IPS-20b (cell line): ENCODE results near the gene CAMK2A.

Experiments
- H3K27ac ChIP-seq: one replicate; pipeline ENCODE4 v1.5.1; 2013; ENCODE audit warnings: low read length
- H3K27me3 ChIP-seq: 2 replicates; pipeline ENCODE4 v1.6.1; 2013; ENCODE audit warnings: mild to moderate bottlenecking, low read length, inconsistent platforms; ENCODE audit not compliant: insufficient read depth
- H3K36me3 ChIP-seq: 2 replicates; pipeline ENCODE4 v1.6.1; 2013; ENCODE audit warnings: low read depth, mild to moderate bottlenecking, inconsistent platforms, low read length, moderate library complexity; ENCODE audit not compliant: insufficient read depth
- H3K4me1 ChIP-seq: 2 replicates; pipeline ENCODE4 v1.6.1; 2013; ENCODE audit warnings: mild to moderate bottlenecking, control low read depth, inconsistent platforms, low read length, moderate library complexity; ENCODE audit not compliant: insufficient read depth
- H3K4me3 ChIP-seq: 2 replicates; pipeline ENCODE4 v1.5.1; 2013; ENCODE audit warnings: mild to moderate bottlenecking, low read length, inconsistent platforms
- H3K9ac ChIP-seq: 2 replicates; pipeline ENCODE4 v1.6.1; 2013; ENCODE audit warnings: low read depth, mild to moderate bottlenecking, inconsistent platforms, low read length, moderate library complexity
- H3K9me3 ChIP-seq: 2 replicates; pipeline ENCODE4 v1.6.1; 2013; ENCODE audit warnings: mild to moderate bottlenecking, low read depth, low read length, inconsistent platforms; ENCODE audit not compliant: insufficient read depth

The CAMK2A gene

DNA sequence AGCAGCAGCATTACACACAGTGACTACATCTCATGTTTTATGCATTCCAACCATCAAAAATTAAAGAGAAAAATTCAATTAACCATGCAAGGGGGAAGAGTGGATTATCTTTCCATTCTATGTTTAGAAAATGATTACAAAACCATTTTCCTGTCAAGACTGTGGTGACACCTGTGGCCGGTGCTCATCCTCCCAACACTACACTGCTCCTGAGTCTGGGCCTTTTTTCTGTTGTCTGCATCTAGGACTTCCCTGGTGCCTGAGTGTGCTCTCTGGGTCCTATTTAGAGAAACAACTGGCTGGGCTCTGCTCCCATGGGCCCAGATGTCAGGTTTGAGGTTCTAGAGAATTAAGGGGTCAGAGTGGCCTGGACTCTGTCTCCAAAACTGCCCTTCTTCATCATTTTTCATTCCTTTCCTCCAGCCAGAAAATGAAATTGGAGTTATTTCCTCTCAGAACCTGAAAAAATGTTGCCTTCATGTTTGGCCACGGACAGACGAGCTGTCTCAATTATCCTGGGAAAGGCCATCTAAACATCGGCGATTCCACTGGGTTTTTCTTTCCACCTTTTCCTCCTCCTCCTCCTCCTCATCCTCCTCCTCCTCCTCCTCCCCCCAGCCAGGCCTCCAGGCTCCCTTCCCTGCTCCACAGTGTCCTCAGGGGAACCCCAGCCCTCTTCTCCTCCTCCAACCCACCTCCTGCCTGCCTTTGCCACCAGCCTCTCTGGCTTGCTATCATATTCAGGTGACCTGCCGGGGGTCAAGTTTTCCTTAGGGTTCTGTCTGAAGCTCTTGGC is 24.5 kb upstream of the CAMK2A start:
- Histone ChIP-seq H3K9ac (no peak overlapping the region), H3K36me3 (no peaks in the 10 kb centered on the region), H3K4me3 (no peak overlapping the region), H3K27ac (no peak overlapping the region), H3K9me3 (no peaks in the 10 kb centered on the region), H3K27me3 (no peaks in the 10 kb centered on the region), H3K4me1 (peaks cover 7% of the 10 kb centered on the region)

DNA sequence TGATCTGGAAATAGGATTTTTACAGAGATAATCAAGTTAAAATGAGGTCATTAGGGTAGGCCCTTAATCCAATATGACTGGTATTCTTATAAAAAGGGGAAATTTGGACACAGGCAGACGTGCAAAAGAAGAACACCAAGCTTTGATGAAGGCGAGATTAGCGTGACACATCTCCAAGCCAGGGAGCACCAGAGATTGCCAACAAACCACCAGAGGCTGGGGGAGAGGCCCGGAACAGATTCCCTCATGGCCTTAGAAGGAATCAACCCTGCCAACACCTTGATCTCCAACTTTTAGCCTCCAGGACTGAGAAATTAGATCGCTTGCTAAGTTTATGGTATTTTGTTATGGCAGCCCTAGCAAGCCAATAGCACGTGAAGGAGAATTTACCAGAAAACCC is 23.9 kb upstream of the CAMK2A start:
- Histone ChIP-seq H3K4me3 (no peak overlapping the region), H3K4me1 (peaks cover 3% of the 10 kb centered on the region; the same call in 1 of the 2 replicates), H3K27ac (no peak overlapping the region), H3K36me3 (no peaks in the 10 kb centered on the region), H3K9me3 (no peaks in the 10 kb centered on the region), H3K27me3 (no peaks in the 10 kb centered on the region), H3K9ac (no peak overlapping the region)

DNA sequence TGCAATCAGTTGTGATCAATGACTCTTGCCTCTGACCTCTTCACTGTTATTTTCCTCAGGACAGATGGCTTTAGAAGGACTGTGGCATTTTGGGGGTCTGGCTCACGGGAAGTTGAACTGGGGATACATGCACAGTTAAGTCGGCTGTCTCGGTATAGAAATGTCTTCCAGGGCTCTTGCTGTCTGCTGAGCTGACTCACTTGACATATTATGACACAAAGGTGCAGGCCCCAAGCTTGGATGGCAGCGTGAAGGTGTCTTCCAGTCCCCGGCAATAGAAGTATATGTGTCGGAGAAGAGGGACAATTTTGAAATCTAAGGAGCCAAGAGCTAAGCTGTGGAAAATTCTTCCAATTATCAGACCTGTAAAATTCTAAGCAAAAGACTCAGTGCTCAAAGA is 22.9 kb upstream of the CAMK2A start:
- no peak overlapping the region for H3K4me3 ChIP-seq
- no peaks in the 10 kb centered on the region for H3K27me3 ChIP-seq
- H3K4me1 ChIP-seq = peaks cover 2% of the 10 kb centered on the region; the same call in 1 of the 2 replicates
- H3K27ac ChIP-seq = no peak overlapping the region
- no peak overlapping the region for H3K9ac ChIP-seq
- H3K36me3 ChIP-seq = no peaks in the 10 kb centered on the region
- H3K9me3 ChIP-seq = no peaks in the 10 kb centered on the region

DNA sequence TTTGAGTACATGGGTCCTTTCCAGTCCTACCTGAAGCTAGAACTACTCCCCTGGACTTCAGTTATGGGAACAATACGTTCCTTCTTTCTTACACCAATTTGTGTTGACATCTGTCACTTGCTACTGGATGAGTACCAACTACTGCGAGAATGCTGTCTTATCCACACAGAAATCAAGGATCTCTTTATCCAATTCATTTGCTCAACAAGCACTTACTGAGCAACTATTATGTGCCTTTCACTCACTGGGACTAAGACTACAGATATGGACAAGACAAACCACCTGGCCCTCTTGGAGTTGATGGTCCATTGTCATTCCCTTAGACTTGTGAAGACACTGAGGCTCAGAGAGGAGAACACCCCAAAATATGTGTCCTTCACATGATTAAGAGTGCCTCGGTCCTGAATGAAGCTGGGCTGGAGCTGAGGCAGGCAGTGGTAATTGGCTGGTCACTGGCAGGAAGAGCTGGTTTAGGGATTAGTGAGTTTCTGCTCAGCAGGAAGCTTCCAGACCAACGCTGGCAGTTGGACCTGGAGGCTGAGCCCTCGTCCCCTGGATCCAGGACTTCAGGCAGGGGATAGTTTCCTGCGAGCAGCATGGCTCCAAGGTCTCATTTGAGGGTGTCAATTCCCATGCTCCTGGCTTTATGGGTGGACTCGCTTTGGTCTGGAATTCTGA is 21.6 kb upstream of the CAMK2A start:
- Histone ChIP-seq H3K4me1 (no peaks in the 10 kb centered on the region), H3K4me3 (no peak overlapping the region), H3K27ac (no peak overlapping the region), H3K36me3 (no peaks in the 10 kb centered on the region), H3K9me3 (no peaks in the 10 kb centered on the region), H3K27me3 (no peaks in the 10 kb centered on the region), H3K9ac (no peak overlapping the region)

DNA sequence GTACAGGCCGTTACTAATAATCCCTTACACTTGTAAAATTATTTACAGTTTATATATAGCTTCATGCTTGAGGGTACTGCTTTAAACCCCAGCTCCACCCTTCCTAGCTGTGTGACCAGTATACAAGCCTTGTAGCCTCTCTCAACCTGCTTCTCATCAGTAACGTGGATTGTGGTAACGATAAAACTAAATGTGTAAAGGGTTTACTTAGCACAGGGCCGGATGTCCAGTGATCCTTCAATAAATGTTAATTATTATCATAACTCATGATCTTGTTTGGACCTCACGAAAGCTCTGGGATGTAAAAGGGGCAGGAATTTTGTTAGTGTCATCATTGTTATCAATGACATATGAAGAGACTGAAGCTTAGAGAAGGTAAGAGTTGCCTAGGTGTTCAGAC is 20.7 kb upstream of the CAMK2A start:
- Histone ChIP-seq H3K4me3 (no peak overlapping the region), H3K27ac (no peak overlapping the region), H3K9me3 (no peaks in the 10 kb centered on the region), H3K36me3 (no peaks in the 10 kb centered on the region), H3K9ac (no peak overlapping the region), H3K27me3 (no peaks in the 10 kb centered on the region), H3K4me1 (peaks cover 5% of the 10 kb centered on the region; the same call in 1 of the 2 replicates)

DNA sequence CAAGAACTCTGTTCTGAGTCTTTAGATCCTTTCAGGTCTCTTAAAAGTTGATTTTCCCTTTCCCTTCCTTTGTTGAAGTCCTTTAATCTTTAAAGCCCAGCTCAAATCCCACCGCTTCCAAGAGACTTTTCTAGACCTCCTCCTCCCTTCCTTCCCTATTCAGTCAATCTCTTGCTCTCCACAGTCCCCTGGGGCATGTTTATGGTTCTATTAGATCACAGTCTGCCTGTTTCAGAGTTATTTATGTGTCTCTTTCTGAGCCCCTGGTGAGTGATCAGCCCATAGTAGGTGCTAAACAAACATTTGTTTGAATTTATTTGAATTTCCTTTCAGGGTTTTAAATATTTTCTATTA is 20.3 kb upstream of the CAMK2A start:
- no peaks in the 10 kb centered on the region for H3K27me3 ChIP-seq
- H3K9me3 ChIP-seq = no peaks in the 10 kb centered on the region
- peaks cover 6% of the 10 kb centered on the region; the same call in 1 of the 2 replicates for H3K4me1 ChIP-seq
- no peak overlapping the region for H3K27ac ChIP-seq
- no peak overlapping the region for H3K9ac ChIP-seq
- H3K4me3 ChIP-seq = no peak overlapping the region
- no peaks in the 10 kb centered on the region for H3K36me3 ChIP-seq

DNA sequence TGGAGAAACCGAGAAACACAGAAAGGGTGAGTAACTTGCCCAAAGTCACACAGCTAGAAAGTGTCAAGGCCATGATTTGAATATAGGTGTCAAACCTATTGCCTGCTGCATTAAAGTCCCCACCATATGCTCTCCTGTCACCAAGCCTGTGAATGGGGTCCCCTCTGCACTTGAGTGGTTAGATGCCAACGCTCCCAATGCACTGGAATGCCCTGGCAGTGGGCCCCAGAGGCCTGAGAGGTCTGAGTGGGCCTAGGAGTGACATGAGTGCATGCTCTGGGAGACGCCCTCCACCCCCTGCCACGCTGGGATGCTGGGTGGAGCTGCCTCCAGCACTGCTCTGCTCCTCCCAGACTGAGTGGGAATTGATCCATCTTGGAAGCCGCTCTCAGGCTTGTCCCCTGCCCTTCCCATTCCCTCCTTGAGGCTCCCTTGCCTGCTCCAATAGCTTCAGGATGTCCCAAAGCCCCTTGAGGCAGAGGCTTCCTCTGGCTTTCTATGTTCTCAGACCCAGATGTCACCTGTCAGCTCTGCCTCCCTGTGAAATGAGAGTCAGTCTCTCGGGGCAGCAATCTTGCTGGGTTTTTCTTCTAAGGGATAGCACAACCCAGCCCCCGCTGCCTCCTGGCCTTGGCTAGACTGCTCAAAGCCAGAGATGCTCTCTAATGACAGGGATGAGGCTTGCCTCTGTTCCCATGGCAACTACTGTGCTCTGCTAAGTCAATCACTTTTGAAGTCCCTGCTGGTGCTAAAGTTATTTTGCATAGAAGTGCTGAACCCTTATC is 19.7 kb upstream of the CAMK2A start:
- Histone ChIP-seq H3K9me3 (no peaks in the 10 kb centered on the region), H3K27ac (no peak overlapping the region), H3K27me3 (peaks cover 1% of the 10 kb centered on the region; the same call in 1 of the 2 replicates), H3K9ac (no peak overlapping the region), H3K36me3 (no peaks in the 10 kb centered on the region), H3K4me3 (no peak overlapping the region), H3K4me1 (peaks cover 11% of the 10 kb centered on the region)

DNA sequence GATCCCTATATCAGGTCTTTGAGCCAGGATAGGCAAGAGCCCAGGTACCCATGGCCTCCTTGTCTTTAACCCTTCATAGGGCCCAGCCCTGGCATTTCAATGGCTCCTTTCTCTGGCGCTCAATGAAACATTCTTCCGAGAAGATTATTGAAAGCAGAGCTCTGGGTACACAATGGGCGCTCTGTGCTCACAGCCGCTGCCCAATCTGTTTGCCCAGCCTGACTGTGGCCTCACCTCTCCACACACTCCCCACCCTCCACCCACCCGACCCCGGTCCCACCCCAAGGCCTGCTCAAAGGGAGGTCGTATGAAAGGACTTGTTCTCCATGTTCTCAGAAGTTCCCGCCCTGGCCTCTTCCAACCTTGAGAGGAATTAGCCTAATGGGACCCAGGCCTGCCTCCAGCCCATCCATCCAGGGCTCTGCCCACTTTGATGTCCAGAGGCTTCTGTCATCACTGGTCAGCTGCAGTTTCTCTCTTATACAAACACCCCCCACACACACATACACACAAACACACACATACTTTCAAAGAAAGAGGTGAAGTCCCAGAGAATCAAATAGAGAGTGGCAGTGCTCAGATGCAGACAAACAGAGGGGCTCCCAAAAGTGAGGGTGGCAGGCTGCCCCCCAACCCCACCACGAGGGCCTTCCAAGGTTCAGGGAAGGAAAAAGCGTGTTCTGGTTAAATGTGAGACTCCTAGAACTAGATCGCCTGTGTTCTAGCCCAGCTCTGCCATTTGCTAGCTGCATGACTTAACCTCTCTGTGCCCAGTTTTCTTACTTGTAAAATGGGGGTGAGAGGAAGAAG is 18.2 kb upstream of the CAMK2A start:
- H3K27ac ChIP-seq = no peak overlapping the region
- no peak overlapping the region for H3K9ac ChIP-seq
- no peaks in the 10 kb centered on the region for H3K9me3 ChIP-seq
- no peaks in the 10 kb centered on the region for H3K36me3 ChIP-seq
- peaks cover 23% of the 10 kb centered on the region for H3K4me1 ChIP-seq
- no peak overlapping the region for H3K4me3 ChIP-seq
- peaks cover 3% of the 10 kb centered on the region; the same call in 1 of the 2 replicates for H3K27me3 ChIP-seq

DNA sequence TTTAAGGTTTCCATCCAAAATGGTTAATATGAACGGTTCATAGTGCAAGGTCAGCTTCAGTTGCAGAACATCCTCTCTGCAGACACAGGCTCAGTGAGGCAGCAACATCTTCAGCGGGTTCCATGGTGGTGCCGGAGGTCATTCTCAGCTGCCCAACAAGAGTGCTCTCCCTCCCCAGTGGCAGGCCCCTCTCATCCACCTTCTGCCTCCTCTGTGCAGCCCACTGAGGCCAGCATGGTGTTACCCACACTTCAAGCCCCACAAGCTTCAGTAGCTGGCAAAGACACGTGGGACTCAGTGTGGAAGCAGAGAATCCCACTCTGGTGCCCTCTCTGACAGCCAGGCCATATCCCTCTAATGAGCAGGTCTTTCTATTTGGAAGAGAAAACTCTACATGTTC is 17.2 kb upstream of the CAMK2A start:
- H3K4me1 ChIP-seq = peaks cover 23% of the 10 kb centered on the region

DNA sequence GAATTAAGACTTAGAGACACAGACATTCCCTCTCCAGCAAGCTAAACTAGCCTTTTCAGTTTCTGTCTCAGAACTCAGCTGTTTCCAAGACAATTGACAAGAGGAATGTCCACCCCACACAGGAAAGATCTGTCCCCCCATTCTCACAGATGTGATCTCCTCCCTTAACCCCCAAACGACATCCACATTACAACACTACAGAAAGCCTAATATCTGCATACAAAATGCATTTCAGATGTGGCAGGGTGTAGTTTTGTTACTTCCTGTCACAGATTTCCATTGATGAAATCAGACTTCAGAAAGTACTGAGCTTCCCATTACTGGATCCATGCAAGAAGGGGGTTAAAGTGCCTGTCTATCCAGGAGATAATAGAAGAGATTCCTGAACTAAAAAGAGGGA is 16.0 kb upstream of the CAMK2A start:
- no peaks in the 10 kb centered on the region for H3K9me3 ChIP-seq
- peaks cover 20% of the 10 kb centered on the region for H3K27me3 ChIP-seq
- no peaks in the 10 kb centered on the region for H3K36me3 ChIP-seq
- peaks cover 26% of the 10 kb centered on the region for H3K4me1 ChIP-seq
- no peak overlapping the region for H3K9ac ChIP-seq
- H3K27ac ChIP-seq = no peak overlapping the region
- no peak overlapping the region for H3K4me3 ChIP-seq

More for the DNA sequence above, 17.2 kb upstream of the CAMK2A start:
- H3K27ac ChIP-seq = no peak overlapping the region
- no peak overlapping the region for H3K4me3 ChIP-seq
- H3K9me3 ChIP-seq = no peaks in the 10 kb centered on the region
- no peaks in the 10 kb centered on the region for H3K36me3 ChIP-seq
- H3K27me3 ChIP-seq = peaks cover 7% of the 10 kb centered on the region
- no peak overlapping the region for H3K9ac ChIP-seq

DNA sequence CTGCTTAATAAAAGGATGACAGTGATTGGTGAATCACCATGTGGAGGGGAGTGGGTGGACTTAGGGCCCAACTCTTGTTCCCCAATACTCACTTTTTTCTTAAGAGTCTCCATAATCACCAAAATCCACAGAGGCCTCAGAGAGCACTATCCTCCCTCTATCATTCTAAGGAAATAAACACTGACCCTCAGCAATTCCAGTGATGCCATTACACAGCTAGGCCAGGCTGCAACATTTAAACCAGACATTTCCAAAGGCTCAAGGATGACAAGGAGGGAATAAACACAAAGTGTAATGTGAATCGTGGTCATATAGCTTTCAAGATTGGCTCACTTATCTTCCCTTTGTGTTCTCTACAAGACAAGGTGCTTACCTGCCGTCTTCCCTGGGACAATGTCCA is 15.5 kb upstream of the CAMK2A start:
- no peaks in the 10 kb centered on the region for H3K9me3 ChIP-seq

More for the DNA sequence above, 15.5 kb upstream of the CAMK2A start:
- Histone ChIP-seq H3K36me3 (no peaks in the 10 kb centered on the region), H3K4me1 (peaks cover 30% of the 10 kb centered on the region), H3K27me3 (peaks cover 22% of the 10 kb centered on the region), H3K9ac (no peak overlapping the region), H3K4me3 (no peak overlapping the region), H3K27ac (no peak overlapping the region)
